Measurements from ENCODE around the gene WDR86.

WDR86 gene

DNA sequence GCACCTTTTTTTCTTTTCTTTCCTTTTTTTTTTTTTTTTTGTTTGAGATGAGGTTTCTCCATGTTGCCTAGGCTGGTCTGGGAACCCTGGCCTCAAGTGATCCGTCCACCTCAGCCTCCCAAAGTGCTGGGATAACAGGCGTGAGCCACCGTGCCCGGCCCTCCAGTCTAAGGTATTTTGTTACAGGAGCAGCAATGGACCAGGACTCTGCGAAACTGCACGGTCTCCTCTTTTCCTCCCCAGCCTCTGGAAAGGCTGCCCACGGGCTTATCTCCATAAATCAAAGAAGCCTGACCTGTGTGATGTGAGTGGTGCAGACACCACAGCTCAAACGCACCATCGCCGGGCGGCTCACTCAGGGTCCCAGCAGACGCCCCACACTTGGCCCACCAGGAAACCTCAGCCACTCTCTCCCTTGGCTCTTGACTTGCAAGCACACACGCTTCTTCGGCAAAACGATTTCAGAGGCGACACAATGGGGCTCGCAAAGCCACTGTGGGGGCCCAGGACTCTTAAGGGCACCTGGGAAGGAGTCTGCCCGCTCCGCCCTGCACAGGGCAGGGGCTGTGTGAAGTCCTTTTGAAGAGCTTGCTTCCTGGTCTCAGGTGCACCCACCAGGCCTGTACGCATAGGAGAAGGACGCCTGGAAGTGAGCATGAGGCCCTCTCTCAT lies 20.6 kb downstream of the WDR86 start:
- DNase-seq (ENCODE audit: low read depth), result no peak
- TF ChIP-seq, protein P1, sequence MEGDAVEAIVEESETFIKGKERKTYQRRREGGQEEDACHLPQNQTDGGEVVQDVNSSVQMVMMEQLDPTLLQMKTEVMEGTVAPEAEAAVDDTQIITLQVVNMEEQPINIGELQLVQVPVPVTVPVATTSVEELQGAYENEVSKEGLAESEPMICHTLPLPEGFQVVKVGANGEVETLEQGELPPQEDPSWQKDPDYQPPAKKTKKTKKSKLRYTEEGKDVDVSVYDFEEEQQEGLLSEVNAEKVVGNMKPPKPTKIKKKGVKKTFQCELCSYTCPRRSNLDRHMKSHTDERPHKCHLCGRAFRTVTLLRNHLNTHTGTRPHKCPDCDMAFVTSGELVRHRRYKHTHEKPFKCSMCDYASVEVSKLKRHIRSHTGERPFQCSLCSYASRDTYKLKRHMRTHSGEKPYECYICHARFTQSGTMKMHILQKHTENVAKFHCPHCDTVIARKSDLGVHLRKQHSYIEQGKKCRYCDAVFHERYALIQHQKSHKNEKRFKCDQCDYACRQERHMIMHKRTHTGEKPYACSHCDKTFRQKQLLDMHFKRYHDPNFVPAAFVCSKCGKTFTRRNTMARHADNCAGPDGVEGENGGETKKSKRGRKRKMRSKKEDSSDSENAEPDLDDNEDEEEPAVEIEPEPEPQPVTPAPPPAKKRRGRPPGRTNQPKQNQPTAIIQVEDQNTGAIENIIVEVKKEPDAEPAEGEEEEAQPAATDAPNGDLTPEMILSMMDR (conservative IDR thresholded peaks at IDR 0.05; ENCODE audit: low read depth, low read length), result no peak
- H3K4me3 ChIP-seq (ENCODE audit: low read depth, low read length), result no peak overlapping the region

DNA sequence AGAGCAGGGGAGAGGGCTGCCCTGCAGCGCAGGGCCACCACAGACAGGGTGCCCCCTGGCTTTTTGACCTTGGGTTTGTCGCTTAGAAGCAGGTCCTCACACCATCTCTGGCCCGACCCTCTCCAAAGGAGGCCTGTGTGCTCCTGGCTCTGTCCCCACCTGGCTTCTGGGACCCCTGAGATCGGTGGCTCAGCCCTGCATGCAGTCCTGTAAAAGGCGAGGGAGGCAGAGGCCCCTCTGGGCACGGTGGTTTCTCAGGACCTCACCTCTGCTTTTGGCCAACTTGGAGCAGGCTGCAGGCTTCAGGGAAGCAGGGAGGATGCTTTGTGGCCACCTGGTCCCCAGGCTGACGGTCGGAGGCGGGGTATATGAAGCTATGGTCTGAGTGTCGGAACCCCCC lies 21.4 kb downstream of the WDR86 start:
- H3K4me3 ChIP-seq (ENCODE audit: low read depth, low read length), result no peak overlapping the region
- DNase-seq (ENCODE audit: low read depth), result no peak
- TF ChIP-seq, protein P1 (conservative IDR thresholded peaks at IDR 0.05; ENCODE audit: low read depth, low read length), result no peak

DNA sequence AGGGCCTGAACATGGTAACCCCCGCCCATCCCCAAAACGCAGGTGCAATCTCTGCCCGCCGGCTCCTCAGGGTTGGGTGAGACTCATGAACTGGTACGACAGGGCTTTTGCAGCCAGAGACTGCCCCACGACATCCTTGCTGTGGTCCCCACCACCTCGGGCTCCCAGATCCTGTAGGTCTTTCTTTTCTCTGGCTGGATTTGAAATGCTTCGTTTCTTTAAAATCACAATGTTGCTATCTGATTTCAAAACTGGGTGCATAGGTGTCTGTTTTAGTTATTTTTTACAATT lies 21.9 kb downstream of the WDR86 start:
- H3K4me3 ChIP-seq (ENCODE audit: low read depth, low read length), result no peak overlapping the region
- TF ChIP-seq, protein P1 (conservative IDR thresholded peaks at IDR 0.05; ENCODE audit: low read depth, low read length), result no peak
- no peak for DNase-seq (ENCODE audit: low read depth)

DNA sequence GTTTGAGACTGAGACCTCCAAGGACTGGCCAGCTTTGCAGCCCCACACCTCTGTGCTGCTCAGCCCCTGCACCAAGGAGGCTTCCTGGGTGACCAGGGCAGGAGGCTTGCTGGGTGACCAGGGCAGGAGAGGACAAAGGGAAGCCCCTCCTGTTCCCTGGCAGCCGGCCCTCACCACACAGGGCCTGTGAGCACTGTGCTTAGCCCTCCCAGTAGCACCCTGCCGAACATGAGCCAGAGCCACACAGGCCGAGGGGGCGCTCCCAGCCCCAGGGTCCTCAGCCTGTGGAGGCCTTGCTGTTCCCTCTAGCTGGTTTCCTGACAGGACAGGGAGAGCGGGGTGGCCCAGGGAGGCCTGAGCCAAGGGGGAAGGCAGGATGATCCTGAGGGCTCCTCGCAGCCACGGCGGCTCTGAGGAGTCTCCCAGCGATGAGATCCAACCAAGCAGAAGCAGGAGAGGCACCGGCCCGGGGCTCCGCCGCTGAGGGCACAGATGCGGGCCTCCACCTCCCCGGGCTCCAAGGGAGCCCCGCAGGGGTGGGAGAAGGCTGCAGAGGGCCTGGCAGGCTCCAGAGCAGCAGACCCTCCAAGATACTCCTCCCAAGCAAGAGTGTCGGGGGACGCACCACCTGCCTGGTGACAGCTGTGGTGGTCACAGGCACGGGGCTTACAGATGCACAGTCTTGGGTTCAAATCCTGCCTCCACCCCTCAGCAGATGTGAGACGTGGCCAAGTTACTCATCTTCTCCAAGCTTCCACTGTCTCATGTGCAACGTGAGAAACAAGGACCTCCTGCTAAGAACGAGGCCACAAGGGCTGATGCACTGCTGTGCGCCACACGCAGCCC lies 22.5 kb downstream of the WDR86 start:
- TF ChIP-seq, protein P1 (conservative IDR thresholded peaks at IDR 0.05; ENCODE audit: low read depth, low read length), result no peak
- H3K4me3 ChIP-seq (ENCODE audit: low read depth, low read length), result no peak overlapping the region
- DNase-seq (ENCODE audit: low read depth), result peak; percentile 52

DNA sequence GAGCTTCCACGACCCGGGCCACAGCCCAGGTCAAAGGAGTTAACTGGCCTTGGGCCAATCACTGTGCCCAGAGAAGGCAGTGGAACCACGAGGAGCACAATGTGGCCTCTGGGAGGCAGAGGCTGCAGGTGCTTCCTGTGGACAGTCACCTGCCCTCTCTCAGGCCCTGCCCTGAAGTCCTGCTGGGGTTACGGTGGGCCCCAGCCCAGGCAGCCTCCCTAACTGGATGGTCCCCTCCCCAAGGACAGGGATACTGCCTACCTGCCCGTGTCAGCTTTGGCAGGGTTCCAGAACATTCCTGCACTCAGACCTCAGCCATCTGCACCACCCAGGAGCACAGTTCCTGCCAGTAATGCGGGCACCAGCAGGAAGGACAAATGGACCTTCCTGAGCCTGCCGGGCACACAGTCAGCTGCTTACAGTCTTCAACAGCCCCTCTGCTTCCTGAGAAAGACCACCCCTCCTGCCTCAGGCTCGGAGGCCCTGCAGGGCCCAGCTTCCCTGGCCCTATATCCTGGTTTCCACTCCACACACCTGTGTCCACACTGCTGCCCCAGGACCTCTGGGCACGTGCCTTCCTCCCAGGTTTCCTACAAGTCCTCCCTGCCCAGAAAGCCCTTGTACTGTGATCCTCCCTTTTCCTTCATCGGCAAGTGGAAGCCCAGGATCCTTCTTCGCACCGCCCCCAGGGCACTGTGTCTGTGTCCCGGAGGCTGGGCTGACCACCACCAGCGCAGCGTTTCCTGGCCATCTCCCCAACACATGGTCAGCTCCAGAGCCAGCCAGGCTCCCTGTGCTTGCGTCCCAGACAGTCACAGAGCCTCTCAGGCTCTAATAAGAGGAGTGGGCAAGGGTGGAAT lies 23.3 kb downstream of the WDR86 start:
- DNase-seq (ENCODE audit: low read depth), result no peak
- TF ChIP-seq, protein P1 (conservative IDR thresholded peaks at IDR 0.05; ENCODE audit: low read depth, low read length), result no peak
- no peak overlapping the region for H3K4me3 ChIP-seq (ENCODE audit: low read depth, low read length)

DNA sequence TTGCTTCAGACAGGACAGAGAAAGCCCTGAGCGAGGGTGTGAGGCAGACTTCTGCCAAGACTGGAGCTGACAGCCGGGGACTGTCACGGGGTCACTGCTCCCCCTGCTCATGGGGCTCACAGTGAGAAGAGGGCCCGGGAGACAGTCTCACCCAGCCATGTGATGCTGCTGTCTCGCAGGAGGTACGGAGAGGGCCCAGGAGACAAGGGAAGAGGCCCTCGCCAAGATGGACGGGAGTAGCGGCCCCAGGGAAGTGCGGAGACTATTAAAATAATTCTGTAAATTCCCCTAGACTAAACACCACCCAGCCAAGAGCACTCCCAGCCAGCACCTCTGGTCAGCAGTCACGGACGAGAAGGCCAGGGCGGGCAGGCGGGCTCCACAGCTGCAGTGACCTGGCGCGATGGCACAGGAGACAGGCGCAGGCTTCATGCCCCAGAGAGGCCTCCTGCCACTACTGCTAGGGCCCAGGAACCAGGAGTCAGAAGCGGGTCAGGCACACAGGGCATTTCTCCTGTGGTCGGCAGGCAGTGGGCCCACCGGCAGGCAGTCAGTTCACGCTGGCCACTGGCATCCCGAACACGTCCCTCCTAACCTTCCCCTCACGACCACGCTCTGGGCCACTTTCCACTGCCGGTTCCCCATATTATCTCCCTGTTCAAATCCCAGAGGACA lies 24.1 kb downstream of the WDR86 start:
- H3K4me3 ChIP-seq (ENCODE audit: low read depth, low read length), result no peak overlapping the region
- DNase-seq (ENCODE audit: low read depth), result no peak
- TF ChIP-seq, protein P1 (conservative IDR thresholded peaks at IDR 0.05; ENCODE audit: low read depth, low read length), result no peak
